Measurements from ENCODE around the gene TMPRSS3.

Gene TMPRSS3

DNA sequence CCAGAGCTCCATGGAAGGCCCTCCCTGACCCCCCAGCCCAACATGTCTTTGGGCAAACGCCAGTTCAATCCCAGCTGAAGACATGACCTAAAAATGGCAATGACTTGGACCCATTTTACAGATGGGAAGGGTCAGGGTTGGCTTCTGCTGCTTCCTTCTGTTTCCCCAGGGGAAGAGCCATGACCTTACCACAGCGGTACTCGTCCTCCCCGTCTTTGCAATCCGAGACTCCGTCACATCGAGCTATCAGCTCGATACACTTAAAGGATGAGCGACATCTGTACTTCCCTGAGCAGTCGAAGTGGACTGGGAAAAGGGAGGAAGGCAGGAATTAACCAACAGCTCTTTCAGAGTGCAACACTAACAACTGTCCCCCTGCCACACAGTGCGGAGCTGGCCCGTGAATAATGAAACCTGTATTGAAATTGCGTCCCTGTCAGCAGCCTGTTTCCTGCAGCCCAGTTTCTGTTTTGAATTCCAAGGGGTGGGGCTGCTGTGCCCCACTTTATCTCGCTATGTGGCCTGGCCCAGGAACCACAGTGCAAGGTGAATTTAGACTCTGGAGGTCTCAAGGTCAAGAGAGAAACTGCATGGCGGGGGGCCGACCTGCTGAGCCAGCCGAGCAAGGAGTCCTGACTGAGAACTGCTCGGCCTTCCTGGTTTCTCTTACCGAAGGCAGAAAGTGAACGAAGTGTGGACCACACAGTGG lies 7.0 kb downstream of the TMPRSS3 start:
- DNase-seq (ENCODE audit: low read depth in 3 of 3): no peak

GRCh38 chr21:42387843-42388340 lies 8.0 kb downstream of the TMPRSS3 start:
- no peak for DNase-seq (ENCODE audit: low read depth in 3 of 3)

DNA sequence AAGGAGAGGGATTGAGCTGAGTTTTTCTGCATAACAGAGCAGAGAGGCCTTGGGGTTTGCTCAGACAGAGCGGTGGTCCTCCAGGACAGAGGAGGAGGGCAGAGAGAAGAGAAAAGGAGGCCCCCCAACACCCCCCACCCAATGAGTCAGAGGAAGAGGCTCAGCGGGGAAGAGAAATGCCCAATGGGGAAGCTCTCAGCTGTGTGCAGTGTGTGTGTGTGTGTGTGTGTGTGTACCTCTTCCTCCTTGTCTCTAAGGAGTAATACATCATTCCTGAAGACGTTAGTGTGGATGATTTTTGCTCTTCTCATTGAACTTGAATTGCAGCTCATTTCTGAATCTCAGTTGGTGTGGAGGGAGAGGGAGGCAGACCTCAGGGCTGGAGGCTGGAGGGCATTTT lies 8.7 kb downstream of the TMPRSS3 start:
- DNase-seq (ENCODE audit: low read depth in 3 of 3): no peak

DNA sequence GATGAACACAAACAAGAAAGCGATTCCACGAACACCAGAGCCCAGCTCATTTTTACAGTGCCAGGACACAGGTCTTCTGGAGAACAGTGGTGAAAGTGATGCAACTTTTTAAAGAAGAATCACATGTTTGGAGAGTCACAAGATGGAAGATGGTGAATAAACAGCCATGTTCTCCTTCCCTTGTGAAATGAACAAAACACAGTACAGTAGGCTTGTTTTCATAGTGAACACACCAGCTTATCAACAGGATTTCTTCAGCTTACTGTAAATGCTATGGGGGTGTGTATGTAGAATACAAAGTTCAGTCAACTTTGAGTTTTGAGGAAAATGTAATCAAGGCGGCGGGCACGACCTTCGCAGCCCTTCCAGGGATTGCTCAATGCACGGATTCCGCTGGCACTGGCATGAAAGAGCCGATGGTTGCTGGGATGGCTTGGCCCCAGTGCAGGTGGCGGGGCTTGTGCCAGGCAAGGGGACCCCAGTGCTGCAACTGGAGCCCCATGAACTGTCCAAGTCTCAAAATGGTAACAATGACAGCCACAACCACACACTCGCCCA lies 9.7 kb downstream of the TMPRSS3 start:
- no peak for DNase-seq (ENCODE audit: low read depth in 3 of 3)

DNA sequence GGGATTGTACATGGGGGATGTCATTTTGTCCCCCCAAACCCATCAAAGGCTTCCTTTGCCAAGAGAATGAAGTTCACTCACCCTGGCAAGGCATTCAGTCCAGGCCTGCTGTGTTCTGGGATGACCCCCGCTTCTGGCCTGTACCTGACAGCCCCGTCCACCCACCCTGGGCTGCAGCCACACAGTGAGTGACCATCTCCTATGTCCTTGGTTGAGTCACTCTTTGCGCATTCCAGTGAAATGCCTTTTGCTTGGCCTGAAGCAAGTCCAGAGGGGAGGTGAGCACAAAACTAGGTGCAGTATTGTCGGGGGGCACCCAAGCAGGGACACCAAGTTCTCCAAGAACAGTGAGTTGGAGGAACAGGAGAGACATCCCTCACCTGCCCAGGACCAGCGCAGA lies 10.2 kb downstream of the TMPRSS3 start:
- DNase-seq (ENCODE audit: low read depth in 3 of 3): no peak

GRCh38 chr21:42384989-42385388 lies 10.9 kb downstream of the TMPRSS3 start:
- no peak for DNase-seq (ENCODE audit: low read depth in 3 of 3)

- no peak for DNase-seq (ENCODE audit: low read depth in 3 of 3)
These were observed 11.5 kb downstream of the TMPRSS3 start for GRCh38 chr21:42384156-42384945.

DNA sequence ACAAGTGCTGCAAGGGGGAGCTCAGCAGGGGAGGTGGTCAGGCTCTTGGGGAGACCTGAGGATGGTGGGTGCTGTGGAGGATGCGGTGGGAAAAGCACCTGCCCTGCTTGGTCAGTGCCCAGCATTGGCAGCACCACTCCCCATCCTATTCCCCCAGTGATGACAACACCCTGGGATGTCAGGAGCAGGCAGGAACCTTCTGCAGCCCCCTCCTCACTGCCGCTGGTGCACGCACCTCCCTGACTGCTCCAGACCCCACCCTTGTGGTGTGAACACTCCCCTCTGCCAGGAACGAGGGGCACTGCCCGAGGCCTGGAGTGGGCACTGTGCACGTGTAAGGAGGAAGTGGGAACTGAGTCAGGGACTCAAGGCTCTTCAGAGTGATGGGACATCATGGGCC lies 12.5 kb downstream of the TMPRSS3 start:
- DNase-seq (ENCODE audit: low read depth in 3 of 3): no peak

- DNase-seq (ENCODE audit: low read depth in 3 of 3): no peak
These were observed 12.9 kb downstream of the TMPRSS3 start for GRCh38 chr21:42382915-42383314.

DNA sequence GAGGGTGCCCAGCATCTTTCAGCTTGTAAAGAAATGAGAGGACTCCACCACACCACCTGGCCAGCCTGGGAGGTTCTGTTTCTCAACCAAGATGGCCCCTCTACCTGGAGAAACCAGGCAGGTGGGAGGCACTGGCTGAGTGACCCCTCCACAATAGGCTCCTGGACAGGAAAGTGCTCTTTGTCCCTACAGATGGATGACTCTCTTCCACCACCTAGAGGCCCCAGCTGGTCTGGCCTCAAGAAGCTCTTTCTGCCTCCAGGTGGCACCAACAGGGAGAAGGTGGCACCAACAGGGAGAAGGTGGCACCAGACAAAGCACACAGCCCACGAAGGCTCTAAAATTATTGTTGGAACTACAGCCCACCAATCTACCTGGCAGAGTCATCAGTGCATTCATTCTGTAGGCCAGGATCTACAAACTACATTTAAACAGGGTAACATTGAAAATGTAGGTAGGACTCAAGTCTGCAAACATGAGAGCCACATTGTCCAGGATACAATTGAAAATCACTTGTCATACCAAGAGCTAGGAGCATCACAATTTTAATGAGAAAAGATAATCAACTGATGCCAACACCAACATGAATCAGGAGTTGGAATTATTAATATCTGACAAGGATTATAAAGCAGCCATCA lies 14.4 kb downstream of the TMPRSS3 start:
- no peak for DNase-seq (ENCODE audit: low read depth in 3 of 3)

GRCh38 chr21:42379426-42380215 lies 16.2 kb downstream of the TMPRSS3 start:
- no peak for DNase-seq (ENCODE audit: low read depth in 3 of 3)

DNA sequence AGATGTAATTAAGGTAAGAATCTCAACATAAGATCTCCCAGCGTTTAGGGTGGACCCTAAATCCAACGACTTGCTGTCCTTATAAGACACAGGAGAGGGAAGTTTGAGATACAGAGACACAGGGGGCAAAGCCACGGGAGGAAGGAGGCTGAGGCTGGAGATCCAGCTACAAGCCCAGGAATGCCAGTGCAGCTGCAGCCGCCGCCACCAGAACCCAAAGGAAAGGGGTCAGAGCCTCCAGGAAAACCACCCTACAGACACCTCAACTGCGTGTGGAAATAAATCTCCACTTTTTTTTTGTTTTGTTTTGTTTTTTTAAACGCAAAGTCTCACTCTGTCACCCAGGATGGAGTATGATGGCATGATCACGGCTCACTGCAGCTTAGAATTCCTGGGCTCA lies 17.4 kb downstream of the TMPRSS3 start:
- no peak for DNase-seq (ENCODE audit: low read depth in 3 of 3)

DNA sequence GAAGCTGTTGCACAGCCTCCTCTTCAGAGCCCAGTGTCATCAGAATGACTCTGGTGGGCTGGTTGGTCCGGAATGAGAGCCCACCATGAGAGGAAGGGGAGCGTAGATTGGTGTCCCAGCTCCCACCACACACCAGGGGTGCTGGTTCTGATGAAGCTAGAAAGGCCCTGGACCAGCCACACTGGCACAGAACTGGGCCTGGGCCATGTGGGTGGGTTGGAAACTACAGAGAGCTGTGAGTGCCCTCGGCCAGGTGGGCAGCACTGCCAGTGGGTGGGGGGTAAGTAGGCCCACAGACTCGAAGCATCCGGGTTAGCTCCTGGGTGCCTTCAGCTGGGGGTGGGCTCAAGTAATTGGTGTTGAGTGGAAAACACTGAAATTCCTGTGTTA lies 17.9 kb downstream of the TMPRSS3 start:
- DNase-seq (ENCODE audit: low read depth in 3 of 3): no peak

- no peak for DNase-seq (ENCODE audit: low read depth in 3 of 3)
These were observed 18.5 kb downstream of the TMPRSS3 start for GRCh38 chr21:42377211-42377950.

DNA sequence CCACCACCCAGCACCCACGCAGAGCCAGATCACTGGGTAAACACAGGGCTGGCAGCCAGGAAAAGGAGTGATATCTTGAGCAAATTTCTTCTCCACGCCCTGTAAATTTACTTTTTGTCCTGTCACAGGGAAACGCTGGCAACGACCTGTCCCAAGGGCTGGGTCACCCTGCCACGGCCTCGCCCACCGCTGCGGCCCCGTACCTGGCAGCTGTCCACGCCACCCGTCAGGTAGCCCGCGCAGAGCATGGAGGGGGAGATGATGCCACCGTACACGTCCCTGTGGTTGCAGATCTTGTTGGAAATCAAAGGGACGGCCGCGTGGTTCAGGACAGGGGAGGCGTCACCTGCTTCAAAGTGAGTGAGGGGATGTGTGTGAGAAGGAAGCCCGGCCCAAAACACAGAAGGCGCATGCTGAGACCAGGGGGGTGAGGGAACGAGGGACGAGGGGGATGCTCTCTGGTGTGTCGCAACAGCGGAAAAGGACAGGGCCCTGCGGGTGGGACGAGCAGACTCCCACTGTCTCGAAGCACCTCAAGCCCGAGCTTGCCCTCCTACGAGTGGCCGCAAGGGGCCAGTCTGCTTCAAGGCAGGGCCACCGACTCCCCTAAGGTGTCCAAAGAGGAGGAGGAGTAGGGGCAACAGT lies 19.4 kb downstream of the TMPRSS3 start:
- no peak for DNase-seq (ENCODE audit: low read depth in 3 of 3)

GRCh38 chr21:42375966-42376337 lies 19.9 kb downstream of the TMPRSS3 start:
- DNase-seq (ENCODE audit: low read depth in 3 of 3): no peak

DNA sequence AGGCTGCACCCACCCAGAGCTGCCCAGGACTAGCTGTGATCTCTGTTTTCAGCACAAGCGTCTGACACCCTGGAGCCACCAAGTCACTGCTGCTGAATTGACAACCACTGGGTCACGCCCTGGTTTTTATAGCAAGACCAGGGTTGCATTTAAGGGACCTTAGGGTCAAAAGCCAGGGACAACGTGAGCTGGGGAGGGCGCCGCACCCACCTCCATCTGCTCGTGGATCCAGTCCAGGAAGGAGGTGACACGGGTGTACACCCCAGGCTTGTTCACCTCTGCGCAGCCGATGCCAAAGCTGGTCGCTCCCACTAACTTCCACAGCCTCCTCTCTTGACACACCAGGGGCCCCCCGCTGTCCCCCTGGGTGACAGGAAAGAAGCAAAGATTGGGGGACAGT lies 20.3 kb downstream of the TMPRSS3 start:
- DNase-seq (ENCODE audit: low read depth in 3 of 3): no peak

GRCh38 chr21:42374864-42375499 lies 20.9 kb downstream of the TMPRSS3 start:
- no peak for DNase-seq (ENCODE audit: low read depth in 3 of 3)

- DNase-seq (ENCODE audit: low read depth in 3 of 3): no peak
These were observed 21.4 kb downstream of the TMPRSS3 start for GRCh38 chr21:42374457-42374856.

GRCh38 chr21:42373908-42374455 lies 21.9 kb downstream of the TMPRSS3 start:
- no peak for DNase-seq (ENCODE audit: low read depth in 3 of 3)

All from stimulated activated CD4-positive, alpha-beta T cell treated with anti-CD3 and anti-CD28 coated beads, TNF-alpha, amount 100 ng/mL, for 4 hours (primary cell).